HL-60 (cell line): ENCODE results near the gene RAF1.

Experiments used
- DNase-seq, 2 experiments: peaks; one replicate each; pipeline ENCODE4 v3.0.0-alpha.2; 2010 to 2020; ENCODE audit warnings: low read depth in 1 of 2, low spot score in 1 of 2
- H3K27ac ChIP-seq: fragments of 250-450 bp; sonication (Bioruptor Pico); replicated peaks from 2 replicates; pipeline ENCODE4 v1.5.1; 2020; ENCODE audit warnings: mild to moderate bottlenecking, moderate library complexity
- H3K27me3 ChIP-seq: fragments of 250-450 bp; sonication (Bioruptor Pico); 2 replicates; pipeline ENCODE4 v1.5.1; 2021; ENCODE audit warnings: mild to moderate bottlenecking, moderate library complexity; ENCODE audit not compliant: insufficient read depth, poor library complexity, severe bottlenecking
- H3K4me3 ChIP-seq: replicated peaks from 2 replicates; pipeline ENCODE4 v1.5.1; 2011; ENCODE audit warnings: mild to moderate bottlenecking, control low read depth, low read length; ENCODE audit not compliant: insufficient read depth
- GABPA ChIP-seq: IDR thresholded peaks from 2 replicates; pipeline ENCODE4 v1.6.1; 2012; ENCODE audit warnings: low read depth
- POLR2AphosphoS5 ChIP-seq: IDR thresholded peaks from 2 replicates; pipeline ENCODE4 v1.6.1; 2012; ENCODE audit warnings: low read depth
- SPI1 ChIP-seq: IDR thresholded peaks from 2 replicates; pipeline ENCODE4 v1.6.1; 2012; ENCODE audit warnings: low read depth, mild to moderate bottlenecking, borderline replicate concordance
- TF ChIP-seq, protein P1 (sequence below): IDR thresholded peaks from one replicate; pipeline ENCODE4 v1.5.1; 2011; ENCODE audit warnings: low read length, control low read depth, inconsistent platforms; ENCODE audit not compliant: insufficient read depth
- TF ChIP-seq, protein P2 (sequence below): IDR thresholded peaks from 2 replicates; pipeline ENCODE4 v1.6.1; 2012; ENCODE audit warnings: low read depth; ENCODE audit not compliant: insufficient replicate concordance

Gene RAF1

GRCh38 chr3:12553921-12554391 is 110.0 kb downstream of the RAF1 start:
- Histone ChIP-seq H3K27me3 (no peaks in the 10 kb centered on the region), H3K4me3 (peak overlapping the region; percentile 36), H3K27ac (peak overlapping the region; percentile 55)
- TF ChIP-seq, protein P1, sequence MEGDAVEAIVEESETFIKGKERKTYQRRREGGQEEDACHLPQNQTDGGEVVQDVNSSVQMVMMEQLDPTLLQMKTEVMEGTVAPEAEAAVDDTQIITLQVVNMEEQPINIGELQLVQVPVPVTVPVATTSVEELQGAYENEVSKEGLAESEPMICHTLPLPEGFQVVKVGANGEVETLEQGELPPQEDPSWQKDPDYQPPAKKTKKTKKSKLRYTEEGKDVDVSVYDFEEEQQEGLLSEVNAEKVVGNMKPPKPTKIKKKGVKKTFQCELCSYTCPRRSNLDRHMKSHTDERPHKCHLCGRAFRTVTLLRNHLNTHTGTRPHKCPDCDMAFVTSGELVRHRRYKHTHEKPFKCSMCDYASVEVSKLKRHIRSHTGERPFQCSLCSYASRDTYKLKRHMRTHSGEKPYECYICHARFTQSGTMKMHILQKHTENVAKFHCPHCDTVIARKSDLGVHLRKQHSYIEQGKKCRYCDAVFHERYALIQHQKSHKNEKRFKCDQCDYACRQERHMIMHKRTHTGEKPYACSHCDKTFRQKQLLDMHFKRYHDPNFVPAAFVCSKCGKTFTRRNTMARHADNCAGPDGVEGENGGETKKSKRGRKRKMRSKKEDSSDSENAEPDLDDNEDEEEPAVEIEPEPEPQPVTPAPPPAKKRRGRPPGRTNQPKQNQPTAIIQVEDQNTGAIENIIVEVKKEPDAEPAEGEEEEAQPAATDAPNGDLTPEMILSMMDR = no peak
- TF ChIP-seq POLR2AphosphoS5 = 0 out of 2 replicates have a peak, but pooled peaks have one; percentile 44
- DNase-seq = peak in 1 of 2 experiments; percentile 23

DNA sequence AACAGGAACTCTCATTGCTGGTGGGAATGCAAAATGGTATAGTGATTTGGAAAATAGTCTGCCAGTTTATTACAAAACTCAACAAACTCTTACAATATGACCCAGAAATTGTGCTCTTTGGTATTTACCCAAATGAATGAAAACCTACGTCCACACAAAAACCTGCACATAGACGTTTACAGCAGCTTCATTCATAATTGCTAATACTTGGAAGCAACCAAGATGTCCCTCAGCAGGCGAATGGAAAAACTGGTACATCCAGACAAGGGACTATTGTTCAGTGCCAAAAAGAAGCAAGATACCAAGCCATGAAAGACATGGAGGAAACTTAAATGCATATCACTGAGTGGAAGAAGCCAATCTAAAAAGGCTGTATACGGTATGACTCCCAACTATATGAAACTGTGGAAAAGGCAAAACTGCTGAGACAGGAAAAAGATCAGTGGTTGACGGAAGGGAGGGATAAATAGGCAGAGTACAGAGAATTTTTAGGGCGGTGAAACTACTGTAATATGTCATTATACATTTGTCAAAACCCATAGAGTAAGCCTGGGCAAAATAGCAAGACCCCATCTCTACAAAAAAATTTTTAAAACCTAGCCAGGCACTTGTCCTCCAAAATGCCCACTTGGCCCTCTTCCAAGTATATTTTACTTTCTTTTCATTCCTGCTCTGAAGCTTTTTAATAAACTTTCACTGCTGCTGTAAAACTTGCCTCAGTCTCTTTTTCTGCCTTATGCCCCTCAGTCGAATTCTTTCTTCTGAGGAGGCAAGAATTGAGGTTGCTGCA is 113.8 kb downstream of the RAF1 start:
- Histone ChIP-seq H3K27me3 (no peaks in the 10 kb centered on the region), H3K4me3 (no peak overlapping the region), H3K27ac (no peak overlapping the region)
- no peak for DNase-seq
- TF ChIP-seq SPI1 (no peak), POLR2AphosphoS5 (no peak), GABPA (no peak)
- TF ChIP-seq, protein P2, sequence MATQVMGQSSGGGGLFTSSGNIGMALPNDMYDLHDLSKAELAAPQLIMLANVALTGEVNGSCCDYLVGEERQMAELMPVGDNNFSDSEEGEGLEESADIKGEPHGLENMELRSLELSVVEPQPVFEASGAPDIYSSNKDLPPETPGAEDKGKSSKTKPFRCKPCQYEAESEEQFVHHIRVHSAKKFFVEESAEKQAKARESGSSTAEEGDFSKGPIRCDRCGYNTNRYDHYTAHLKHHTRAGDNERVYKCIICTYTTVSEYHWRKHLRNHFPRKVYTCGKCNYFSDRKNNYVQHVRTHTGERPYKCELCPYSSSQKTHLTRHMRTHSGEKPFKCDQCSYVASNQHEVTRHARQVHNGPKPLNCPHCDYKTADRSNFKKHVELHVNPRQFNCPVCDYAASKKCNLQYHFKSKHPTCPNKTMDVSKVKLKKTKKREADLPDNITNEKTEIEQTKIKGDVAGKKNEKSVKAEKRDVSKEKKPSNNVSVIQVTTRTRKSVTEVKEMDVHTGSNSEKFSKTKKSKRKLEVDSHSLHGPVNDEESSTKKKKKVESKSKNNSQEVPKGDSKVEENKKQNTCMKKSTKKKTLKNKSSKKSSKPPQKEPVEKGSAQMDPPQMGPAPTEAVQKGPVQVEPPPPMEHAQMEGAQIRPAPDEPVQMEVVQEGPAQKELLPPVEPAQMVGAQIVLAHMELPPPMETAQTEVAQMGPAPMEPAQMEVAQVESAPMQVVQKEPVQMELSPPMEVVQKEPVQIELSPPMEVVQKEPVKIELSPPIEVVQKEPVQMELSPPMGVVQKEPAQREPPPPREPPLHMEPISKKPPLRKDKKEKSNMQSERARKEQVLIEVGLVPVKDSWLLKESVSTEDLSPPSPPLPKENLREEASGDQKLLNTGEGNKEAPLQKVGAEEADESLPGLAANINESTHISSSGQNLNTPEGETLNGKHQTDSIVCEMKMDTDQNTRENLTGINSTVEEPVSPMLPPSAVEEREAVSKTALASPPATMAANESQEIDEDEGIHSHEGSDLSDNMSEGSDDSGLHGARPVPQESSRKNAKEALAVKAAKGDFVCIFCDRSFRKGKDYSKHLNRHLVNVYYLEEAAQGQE = no peak
- TF ChIP-seq, protein P1 = no peak

- no peak within 1 kb of the TSS for H3K27ac ChIP-seq
- H3K4me3 ChIP-seq = no peak within 1 kb of the TSS
- DNase-seq = no peak
- peak; percentile 24; the same call in 1 of the 2 replicates for TF ChIP-seq POLR2AphosphoS5
- no peak for TF ChIP-seq SPI1
- TF ChIP-seq GABPA = no peak
- TF ChIP-seq, protein P1 = no peak
- TF ChIP-seq, protein P2 = no peak
- no peaks in the 10 kb centered on the region for H3K27me3 ChIP-seq
Measured at GRCh38 chr3:12545473-12545791, 118.5 kb downstream of the RAF1 start, which contains the start of gene MKRN2OS. TSS of gene MKRN2OS (minus strand) at chr3:12545499. CDS start at chr3:12545464, 35 bp downstream.
